ENCODE results near the gene EEIG1. TPM values are rescaled to one million over a fixed set of nuclear protein-coding genes. Genes with fewer than 3 reads are reported as not detected.
"Not testable (repeated sequence)": the region's sequence is repeated elsewhere in the genome, so short reads cannot be mapped to it uniquely, and the experiment has no call there.

Gene EEIG1
- total and polyA plus RNA-seq, 4 experiments from 2014 or later: 95.4 to 550 (median 361) TPM

DNA sequence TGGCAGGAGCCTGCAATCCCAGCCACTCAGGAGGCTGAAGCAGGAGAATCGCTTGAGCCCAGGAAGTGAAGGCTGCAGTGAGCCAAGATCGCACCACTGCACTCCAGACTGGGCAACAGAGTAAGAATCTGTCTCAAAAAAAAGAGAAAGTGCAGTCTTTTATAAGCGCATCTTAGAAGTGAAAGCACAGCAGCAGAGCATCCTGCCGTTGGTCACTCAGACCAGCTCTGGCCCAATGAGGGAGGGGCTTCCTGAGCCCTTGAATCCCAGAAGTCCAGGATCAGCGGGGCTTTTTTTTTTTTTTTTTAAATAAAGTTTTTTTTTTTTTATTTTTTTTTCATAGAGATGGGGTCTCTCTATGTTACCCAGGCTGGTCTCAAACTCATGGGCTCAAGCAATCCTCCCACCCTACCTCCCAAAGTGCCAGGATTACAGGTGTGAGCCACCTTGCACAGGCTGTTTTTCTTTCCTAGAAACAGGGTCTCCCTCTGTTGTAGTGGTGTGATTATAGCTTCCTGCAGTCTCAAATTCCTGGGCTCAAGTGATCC is 44.0 kb upstream of the EEIG1 start:
- peaks cover 59 to 97% (median 80%) of the 10 kb centered on the region in 4 donors for H3K4me1 Mint-ChIP-seq
- DNase-seq: peak in 3 of 5 donors; percentile 25 to 57 (median 29)
- H3K27me3 ChIP-seq (ENCODE audit: insufficient read depth, low read length): no peaks in the 10 kb centered on the region
- peaks cover 0 to 4% (median 0%) of the 10 kb centered on the region in 8 donors for H3K9me3 Mint-ChIP-seq
- H3K27ac Mint-ChIP-seq: peak overlapping the region; percentile 98 to 100 (median 99)
- H3K4me3 Mint-ChIP-seq: peak overlapping the region; percentile 74 to 89 (median 82)
- H3K27me3 Mint-ChIP-seq: no peaks in the 10 kb centered on the region
- H3K4me1 ChIP-seq (ENCODE audit: insufficient read depth, low read length): peaks cover 97% of the 10 kb centered on the region
- no peaks in the 10 kb centered on the region for H3K36me3 ChIP-seq (ENCODE audit: insufficient read depth, low read length)
- POLR2A ChIA-PET (ENCODE audit: partially characterized antibody): interaction anchor here (0.6 to 21.7 kb wide), 11 partner anchors 8 to 168 kb away, joined by 3 to 1317 read pairs (median 26); partner anchors contain the start of genes DPM2, EEIG1, NAIF1 and SLC25A25
- CTCF ChIA-PET (ENCODE audit: partially characterized antibody): interaction anchor here (0.8 to 3.7 kb wide), 14 partner anchors 8 to 81 kb away, joined by 3 to 37 read pairs (median 6); no protein-coding TSS in a partner anchor
- H3K36me3 Mint-ChIP-seq: peaks cover 0 to 2% of the 10 kb centered on the region in 2 donors
- H3K27ac ChIP-seq (ENCODE audit: low read depth, low read length): peak overlapping the region; percentile 80
- peak overlapping the region in 1 of 2 donors; percentile 25 for H3K4me3 ChIP-seq (ENCODE audit: low read length in 2 of 2)
- intact Hi-C loops (cut with micrococcal nuclease): no loop called here
- no peaks in the 10 kb centered on the region for H3K9me3 ChIP-seq (ENCODE audit: control insufficient read depth in 1 of 2, low read length in 2 of 2)

DNA sequence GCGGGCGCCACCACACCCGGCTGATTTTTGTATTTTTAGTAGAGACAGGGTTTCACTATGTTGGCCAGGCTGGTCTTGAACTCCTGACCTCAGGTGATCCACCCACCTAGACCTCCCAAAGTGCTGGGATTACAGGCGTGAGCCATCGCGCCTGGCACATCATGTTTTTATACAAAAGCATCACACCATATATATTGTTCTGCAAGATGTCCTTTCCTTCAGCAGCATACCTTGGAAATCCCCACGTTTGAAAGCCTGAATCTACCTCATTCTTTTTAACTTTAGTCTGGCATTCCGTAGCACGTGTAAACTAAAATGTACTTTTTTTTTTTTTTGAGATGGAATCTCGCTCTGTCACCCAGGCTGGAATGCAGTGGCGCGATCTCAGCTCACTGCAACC is 42.9 kb upstream of the EEIG1 start:
- H3K4me1 ChIP-seq (ENCODE audit: insufficient read depth, low read length): peaks cover 85% of the 10 kb centered on the region
- H3K9me3 Mint-ChIP-seq; H3K27me3 Mint-ChIP-seq; H3K36me3 ChIP-seq (ENCODE audit: insufficient read depth, low read length); H3K9me3 ChIP-seq (ENCODE audit: control insufficient read depth in 1 of 2, low read length in 2 of 2); intact Hi-C loops (cut with micrococcal nuclease); H3K4me3 ChIP-seq (ENCODE audit: low read length in 2 of 2); H3K36me3 Mint-ChIP-seq; H3K27ac ChIP-seq (ENCODE audit: low read depth, low read length); H3K27me3 ChIP-seq (ENCODE audit: insufficient read depth, low read length): not testable (repeated sequence)
- H3K27ac Mint-ChIP-seq: peak overlapping the region; percentile 90 to 100 (median 97)
- ChIA-PET POLR2A (ENCODE audit: partially characterized antibody) (interaction anchor here (1.7 to 21.7 kb wide), 6 partner anchors 11 to 54 kb away, joined by 13 to 1317 read pairs (median 29); partner anchors contain the start of genes EEIG1, NAIF1 and SLC25A25), CTCF (ENCODE audit: partially characterized antibody) (interaction anchor here (2.6 to 8.2 kb wide), 4 partner anchors 11 to 68 kb away, joined by 10 to 38 read pairs (median 24); no protein-coding TSS in a partner anchor)
- DNase-seq: peak in 1 of 5 donors; percentile 56
- H3K4me1 Mint-ChIP-seq: peaks cover 58 to 92% (median 78%) of the 10 kb centered on the region in 4 donors
- peak overlapping the region in 7 of 8 donors; percentile 29 to 70 (median 59) for H3K4me3 Mint-ChIP-seq

DNA sequence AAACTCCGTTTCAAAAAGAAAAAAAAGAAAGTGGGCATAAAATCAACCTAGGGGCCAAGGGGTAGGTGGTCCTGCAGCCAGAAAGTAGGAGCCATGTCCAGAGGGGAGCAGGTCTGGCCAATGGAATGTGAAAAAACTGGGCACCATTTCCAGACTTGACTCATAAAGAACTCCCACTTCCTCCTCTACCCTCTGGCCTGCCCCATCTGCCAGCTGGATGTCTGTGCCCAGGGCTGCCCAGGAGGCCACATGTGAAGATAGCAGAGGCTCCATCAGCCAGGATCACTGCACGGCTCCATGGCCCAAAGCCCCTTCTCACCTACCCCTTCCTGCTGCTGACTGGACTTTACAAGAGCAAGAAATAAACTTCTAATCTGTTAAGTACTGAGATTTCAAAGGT is 42.1 kb upstream of the EEIG1 start:
- ChIA-PET POLR2A (ENCODE audit: partially characterized antibody) (interaction anchor here (1.2 to 21.7 kb wide), 6 partner anchors 8 to 53 kb away, joined by 3 to 1317 read pairs (median 11); partner anchors contain the start of gene EEIG1), CTCF (ENCODE audit: partially characterized antibody) (interaction anchor here (1.0 to 8.2 kb wide), 6 partner anchors 10 to 82 kb away, joined by 3 to 38 read pairs (median 4); no protein-coding TSS in a partner anchor)
- Mint-ChIP-seq H3K4me1 (peaks cover 56 to 84% (median 73%) of the 10 kb centered on the region in 4 donors), H3K27ac (peak overlapping the region; percentile 90 to 100 (median 97)), H3K4me3 (peak overlapping the region in 7 of 8 donors; percentile 52 to 73 (median 61)), H3K36me3 (no peaks in the 10 kb centered on the region), H3K27me3 (no peaks in the 10 kb centered on the region), H3K9me3 (peaks cover 0 to 4% (median 0%) of the 10 kb centered on the region in 8 donors)
- Histone ChIP-seq H3K36me3 (ENCODE audit: insufficient read depth, low read length) (no peaks in the 10 kb centered on the region), H3K4me3 (ENCODE audit: low read length in 2 of 2) (no peak overlapping the region), H3K9me3 (ENCODE audit: control insufficient read depth in 1 of 2, low read length in 2 of 2) (no peaks in the 10 kb centered on the region), H3K27me3 (ENCODE audit: insufficient read depth, low read length) (no peaks in the 10 kb centered on the region), H3K27ac (ENCODE audit: low read depth, low read length) (no peak overlapping the region), H3K4me1 (ENCODE audit: insufficient read depth, low read length) (peaks cover 77% of the 10 kb centered on the region)
- DNase-seq: no peak
- intact Hi-C loops (cut with micrococcal nuclease): no loop called here

DNA sequence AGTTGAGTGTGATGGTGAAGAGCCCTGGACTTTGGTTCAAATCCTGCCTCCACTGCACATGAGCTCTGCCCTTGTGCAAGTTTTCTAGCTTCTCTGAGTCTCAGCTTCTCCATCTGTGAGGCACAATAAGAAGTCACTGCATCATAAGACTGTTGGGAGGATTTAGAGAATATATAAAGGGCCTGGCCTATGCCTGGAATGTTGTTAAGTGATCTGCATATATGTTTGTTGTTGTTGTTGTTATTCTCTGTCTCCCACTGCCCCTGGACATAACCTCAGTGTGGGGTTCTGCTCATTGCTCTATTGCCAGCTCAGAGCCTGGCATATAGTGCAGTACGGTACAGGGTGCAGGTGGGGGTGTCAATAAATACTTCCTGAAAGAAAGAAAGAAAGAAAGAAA is 40.3 kb upstream of the EEIG1 start:
- Mint-ChIP-seq H3K4me3 (peak overlapping the region in 5 of 8 donors; percentile 18 to 77 (median 57)), H3K4me1 (peaks cover 47 to 75% (median 56%) of the 10 kb centered on the region in 4 donors), H3K27ac (peak overlapping the region; percentile 90 to 100 (median 94)), H3K27me3 (no peaks in the 10 kb centered on the region), H3K36me3 (no peaks in the 10 kb centered on the region), H3K9me3 (peaks cover 0 to 1% (median 0%) of the 10 kb centered on the region in 8 donors)
- H3K27me3 ChIP-seq (ENCODE audit: insufficient read depth, low read length): no peaks in the 10 kb centered on the region
- DNase-seq: no peak
- no peak overlapping the region for H3K27ac ChIP-seq (ENCODE audit: low read depth, low read length)
- H3K36me3 ChIP-seq (ENCODE audit: insufficient read depth, low read length): no peaks in the 10 kb centered on the region
- no peak overlapping the region for H3K4me3 ChIP-seq (ENCODE audit: low read length in 2 of 2)
- ChIA-PET CTCF (ENCODE audit: partially characterized antibody) (interaction anchor here (1.5 to 8.2 kb wide), 3 partner anchors 10 to 80 kb away, joined by 4 to 38 read pairs (median 5); no protein-coding TSS in a partner anchor), POLR2A (ENCODE audit: partially characterized antibody) (interaction anchor here (1.0 to 21.7 kb wide), 7 partner anchors 10 to 81 kb away, joined by 3 to 1317 read pairs (median 5); partner anchors contain the start of gene EEIG1)
- intact Hi-C loops (cut with micrococcal nuclease): no loop called here
- no peaks in the 10 kb centered on the region for H3K9me3 ChIP-seq (ENCODE audit: control insufficient read depth in 1 of 2, low read length in 2 of 2)
- H3K4me1 ChIP-seq (ENCODE audit: insufficient read depth, low read length): peaks cover 59% of the 10 kb centered on the region

DNA sequence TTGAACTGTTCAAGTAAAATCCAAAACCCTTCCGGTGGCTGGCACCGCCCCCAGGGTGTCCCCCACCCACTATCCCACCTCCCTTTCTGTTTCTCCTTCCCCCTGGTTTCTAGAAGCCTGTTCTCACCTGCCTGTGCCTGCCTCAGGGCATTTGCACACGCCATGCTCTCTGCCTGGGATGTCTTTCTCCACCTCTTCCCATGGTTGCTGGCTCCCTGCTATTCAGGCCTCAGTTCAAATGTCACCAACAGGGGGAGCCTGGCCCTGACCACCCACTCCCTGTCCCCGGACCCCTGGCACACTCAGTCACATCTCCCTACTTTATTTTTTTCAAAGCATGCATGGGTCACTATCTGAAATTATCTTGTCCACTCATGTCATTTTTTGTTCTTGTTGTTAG is 39.9 kb upstream of the EEIG1 start:
- peaks cover 44 to 71% (median 52%) of the 10 kb centered on the region in 4 donors for H3K4me1 Mint-ChIP-seq
- intact Hi-C loops (cut with micrococcal nuclease): no loop called here
- no peak for DNase-seq
- Histone ChIP-seq H3K27ac (ENCODE audit: low read depth, low read length) (no peak overlapping the region), H3K4me1 (ENCODE audit: insufficient read depth, low read length) (peaks cover 55% of the 10 kb centered on the region), H3K9me3 (ENCODE audit: control insufficient read depth in 1 of 2, low read length in 2 of 2) (no peaks in the 10 kb centered on the region), H3K4me3 (ENCODE audit: low read length in 2 of 2) (no peak overlapping the region), H3K27me3 (ENCODE audit: insufficient read depth, low read length) (no peaks in the 10 kb centered on the region), H3K36me3 (ENCODE audit: insufficient read depth, low read length) (no peaks in the 10 kb centered on the region)
- POLR2A ChIA-PET (ENCODE audit: partially characterized antibody): interaction anchor here (1.0 to 21.7 kb wide), 5 partner anchors 12 to 78 kb away, joined by 3 to 1317 read pairs (median 5); partner anchors contain the start of gene EEIG1
- peaks cover 0 to 1% (median 0%) of the 10 kb centered on the region in 8 donors for H3K9me3 Mint-ChIP-seq
- no peaks in the 10 kb centered on the region for H3K36me3 Mint-ChIP-seq
- H3K27me3 Mint-ChIP-seq: no peaks in the 10 kb centered on the region
- H3K27ac Mint-ChIP-seq: peak overlapping the region; percentile 31 to 100 (median 94)
- peak overlapping the region in 1 of 8 donors; percentile 77 for H3K4me3 Mint-ChIP-seq
- CTCF ChIA-PET (ENCODE audit: partially characterized antibody): interaction anchor here (1.5 to 8.2 kb wide), 2 partner anchors 11 to 14 kb away, joined by 4 to 38 read pairs; no protein-coding TSS in a partner anchor

DNA sequence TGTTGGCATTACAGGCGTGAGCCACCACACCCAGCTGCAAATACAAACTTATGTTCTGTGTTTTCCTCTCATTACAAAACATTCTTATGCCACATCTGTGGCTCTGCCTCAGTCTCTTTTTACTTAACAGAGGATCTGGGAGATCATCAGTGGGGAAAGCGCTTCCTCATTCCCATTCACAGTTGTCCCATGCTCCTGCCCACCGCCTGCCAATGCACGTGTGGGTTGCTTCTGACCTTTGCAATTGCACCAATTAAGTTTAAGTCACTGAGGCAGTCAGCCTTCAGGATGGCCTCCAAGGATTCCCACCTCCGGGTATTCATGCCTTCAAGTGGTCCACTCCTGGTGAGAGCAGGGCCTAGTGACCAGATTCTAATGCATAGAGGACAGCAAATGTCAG is 34.9 kb upstream of the EEIG1 start:
- Mint-ChIP-seq H3K36me3 (no peaks in the 10 kb centered on the region), H3K27me3 (no peaks in the 10 kb centered on the region), H3K27ac (no peak overlapping the region), H3K9me3 (no peaks in the 10 kb centered on the region), H3K4me1 (peaks cover 14 to 35% (median 16%) of the 10 kb centered on the region in 4 donors), H3K4me3 (no peak overlapping the region)
- H3K27me3 ChIP-seq (ENCODE audit: insufficient read depth, low read length): no peaks in the 10 kb centered on the region
- peaks cover 14% of the 10 kb centered on the region for H3K4me1 ChIP-seq (ENCODE audit: insufficient read depth, low read length)
- no peak overlapping the region for H3K4me3 ChIP-seq (ENCODE audit: low read length in 2 of 2)
- intact Hi-C loops (cut with micrococcal nuclease): no loop called here
- ChIA-PET CTCF (ENCODE audit: partially characterized antibody) (interaction anchor here (1.0 to 8.2 kb wide), 2 partner anchors 12 to 19 kb away, joined by 4 to 38 read pairs; no protein-coding TSS in a partner anchor), POLR2A (ENCODE audit: partially characterized antibody) (interaction anchor here (3.8 to 21.7 kb wide), 2 partner anchors 10 to 46 kb away, joined by 18 to 1317 read pairs; partner anchors contain the start of gene EEIG1)
- H3K27ac ChIP-seq (ENCODE audit: low read depth, low read length): no peak overlapping the region
- H3K36me3 ChIP-seq (ENCODE audit: insufficient read depth, low read length): no peaks in the 10 kb centered on the region
- DNase-seq: no peak
- no peaks in the 10 kb centered on the region for H3K9me3 ChIP-seq (ENCODE audit: control insufficient read depth in 1 of 2, low read length in 2 of 2)

All from CD4-positive, alpha-beta memory T cell (primary cell).